Stimulated activated naive CD4-positive, alpha-beta T cell treated with Interleukin-2 at 50 U/mL for 16 hours (primary cell): ENCODE data around the gene ARF5.

ENCODE experiments used
- DNase-seq: peaks from one replicate; lab custom pipeline; 2025; lab: John Stamatoyannopoulos, UW

ARF5 gene

DNA sequence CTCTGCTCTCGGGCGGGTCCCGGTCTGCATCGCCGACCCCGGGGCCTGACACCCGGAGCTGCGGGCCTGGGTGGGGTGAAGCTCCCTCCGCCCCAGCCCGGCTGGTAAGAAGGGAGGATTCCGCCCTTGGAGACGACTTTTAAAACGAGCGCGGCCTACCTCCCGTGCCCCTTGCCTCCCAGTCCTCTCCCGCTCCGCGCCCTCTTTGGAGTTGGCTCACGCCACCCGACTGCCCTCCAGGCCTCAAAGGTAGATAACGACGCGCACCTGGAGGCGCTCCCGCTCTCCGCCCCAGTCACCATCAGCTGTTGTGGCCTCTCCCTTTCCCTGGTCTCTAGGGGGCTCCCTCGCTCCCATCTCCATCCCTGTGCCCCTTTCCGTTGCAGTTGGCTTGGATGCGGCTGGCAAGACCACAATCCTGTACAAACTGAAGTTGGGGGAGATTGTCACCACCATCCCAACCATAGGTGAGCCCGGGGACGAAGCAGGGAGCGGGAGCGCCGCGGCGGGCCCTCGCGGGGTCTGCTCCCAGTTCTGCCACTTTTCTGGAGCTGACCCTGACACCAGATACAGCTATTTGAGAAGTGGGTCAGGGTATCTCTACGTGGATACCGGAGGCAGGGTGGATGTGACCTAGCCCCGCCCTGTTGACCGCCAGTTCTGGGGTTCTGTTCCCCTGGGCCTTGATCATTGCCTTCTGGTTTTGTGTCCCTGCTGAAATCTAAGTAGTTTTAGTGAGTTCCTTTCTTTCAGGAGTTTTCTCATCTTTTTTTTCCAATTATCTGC lies 679 bp downstream of the ARF5 start:
- peak; percentile 18 for DNase-seq

DNA sequence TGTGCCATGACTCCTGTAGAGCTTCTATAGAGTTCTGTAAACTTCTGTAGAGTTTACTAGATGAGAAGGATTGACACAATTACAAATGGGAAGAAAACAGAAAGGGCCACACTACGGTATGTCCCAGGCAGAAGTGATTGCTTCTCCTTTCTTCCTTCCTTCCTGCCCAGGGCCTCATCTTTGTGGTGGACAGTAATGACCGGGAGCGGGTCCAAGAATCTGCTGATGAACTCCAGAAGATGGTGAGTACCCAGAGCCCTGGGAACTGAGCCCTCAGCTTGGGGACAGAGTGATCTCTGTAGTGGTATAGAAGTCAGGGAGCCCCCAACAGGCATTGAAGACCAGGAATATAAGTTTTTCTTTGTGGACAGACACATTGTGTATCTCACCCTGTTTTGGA lies 1.7 kb downstream of the ARF5 start:
- no peak for DNase-seq

DNA sequence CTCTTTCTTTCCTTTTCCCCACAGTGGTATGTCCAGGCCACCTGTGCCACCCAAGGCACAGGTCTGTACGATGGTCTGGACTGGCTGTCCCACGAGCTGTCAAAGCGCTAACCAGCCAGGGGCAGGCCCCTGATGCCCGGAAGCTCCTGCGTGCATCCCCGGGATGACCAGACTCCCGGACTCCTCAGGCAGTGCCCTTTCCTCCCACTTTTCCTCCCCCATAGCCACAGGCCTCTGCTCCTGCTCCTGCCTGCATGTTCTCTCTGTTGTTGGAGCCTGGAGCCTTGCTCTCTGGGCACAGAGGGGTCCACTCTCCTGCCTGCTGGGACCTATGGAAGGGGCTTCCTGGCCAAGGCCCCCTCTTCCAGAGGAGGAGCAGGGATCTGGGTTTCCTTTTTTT lies 3.0 kb downstream of the ARF5 start:
- no peak for DNase-seq

DNA sequence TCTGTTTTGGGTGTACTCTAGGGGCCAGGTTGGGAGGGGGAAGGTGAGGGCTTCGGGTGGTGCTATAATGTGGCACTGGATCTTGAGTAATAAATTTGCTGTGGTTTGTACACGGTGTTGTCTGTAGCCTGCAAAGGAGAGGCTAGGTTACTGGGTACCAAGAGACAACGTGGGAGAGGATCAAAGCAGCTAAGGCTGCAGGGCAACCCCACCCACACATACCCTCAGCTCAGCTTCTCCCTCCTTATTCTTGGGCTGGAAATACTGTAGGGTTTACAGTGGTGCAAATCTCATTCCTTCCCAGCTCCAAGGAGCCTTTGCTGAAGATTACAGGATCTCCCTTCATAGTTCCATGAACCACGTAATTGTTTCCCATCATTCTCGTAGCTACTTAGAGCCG lies 3.4 kb downstream of the ARF5 start:
- DNase-seq, result no peak

DNA sequence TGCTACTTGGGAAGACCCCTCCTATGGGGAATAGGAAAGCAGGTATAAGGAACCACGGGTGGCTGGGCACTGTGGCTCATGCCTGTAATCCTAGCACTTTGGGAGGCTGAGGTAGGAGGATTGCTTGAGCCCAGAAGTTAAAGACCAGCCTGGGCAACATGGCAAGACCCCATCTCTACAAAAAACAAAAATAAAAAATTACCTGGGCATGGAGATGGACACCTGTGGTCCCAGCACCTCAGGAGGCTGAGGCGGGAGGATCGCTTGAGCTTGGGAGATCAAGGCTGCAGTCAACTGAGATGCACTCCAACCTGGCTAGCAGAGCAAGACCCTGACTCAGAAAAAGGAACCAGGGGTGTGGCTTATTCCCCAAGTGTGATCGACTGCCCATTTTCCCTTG lies 4.3 kb downstream of the ARF5 start:
- no peak for DNase-seq

DNA sequence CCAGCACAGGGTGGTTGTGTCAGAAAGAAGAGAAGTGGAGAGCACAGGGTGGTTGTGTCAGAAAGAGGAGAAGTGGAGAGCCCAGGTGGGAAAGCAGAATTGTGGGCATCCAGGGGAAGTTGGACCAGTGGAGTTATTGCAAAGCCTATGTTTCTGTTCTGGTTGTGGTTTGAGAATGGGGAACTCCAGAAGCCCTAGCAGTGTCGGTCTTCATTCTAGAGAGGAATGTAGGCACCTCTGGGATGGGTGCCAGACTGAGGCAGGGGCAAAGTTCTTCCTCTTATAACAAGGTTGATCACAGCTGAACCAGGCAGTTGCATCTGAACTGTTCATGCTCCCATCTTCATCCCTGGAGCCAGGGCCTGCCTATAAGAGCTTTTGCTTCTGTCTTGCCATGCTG lies 6.3 kb downstream of the ARF5 start:
- DNase-seq, result no peak

DNA sequence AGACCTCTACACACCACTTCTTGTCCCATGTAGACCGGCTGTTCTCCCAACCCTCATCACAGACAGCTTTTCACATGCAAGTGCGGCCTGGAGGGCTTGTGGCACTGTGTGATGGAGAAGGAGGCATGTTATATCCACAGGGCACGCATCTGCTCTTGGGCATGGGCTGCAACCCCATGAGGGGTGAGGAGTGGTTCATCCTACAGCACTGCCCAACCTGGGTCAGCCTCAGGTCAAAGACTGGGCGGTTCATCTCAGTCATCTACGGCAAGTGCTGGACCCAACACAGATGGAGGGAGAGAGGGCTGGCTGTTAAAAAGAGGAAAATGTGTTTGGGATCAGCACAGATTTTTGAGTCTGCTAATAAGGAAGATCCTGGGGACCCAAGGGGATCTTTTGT lies 7.5 kb downstream of the ARF5 start:
- no peak for DNase-seq

DNA sequence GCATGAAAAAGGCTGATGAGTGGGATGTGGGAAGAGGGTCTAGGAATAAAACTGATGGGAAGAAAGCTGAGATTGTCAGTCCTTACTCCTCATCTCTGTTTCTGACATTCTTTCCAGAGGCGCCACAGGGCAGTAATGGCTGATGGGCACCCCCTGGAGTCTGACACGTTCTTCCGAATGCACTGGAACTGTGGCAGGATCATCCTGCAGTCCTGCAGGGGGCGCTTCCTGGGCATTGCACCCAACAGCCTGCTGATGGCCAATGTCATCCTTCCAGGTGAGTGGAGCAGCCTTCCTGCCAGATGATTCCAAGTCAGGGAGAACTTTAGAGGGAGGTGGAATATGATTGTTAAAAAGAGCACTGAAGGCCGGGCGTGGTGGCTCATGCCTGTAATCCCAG lies 10.1 kb downstream of the ARF5 start:
- no peak for DNase-seq

DNA sequence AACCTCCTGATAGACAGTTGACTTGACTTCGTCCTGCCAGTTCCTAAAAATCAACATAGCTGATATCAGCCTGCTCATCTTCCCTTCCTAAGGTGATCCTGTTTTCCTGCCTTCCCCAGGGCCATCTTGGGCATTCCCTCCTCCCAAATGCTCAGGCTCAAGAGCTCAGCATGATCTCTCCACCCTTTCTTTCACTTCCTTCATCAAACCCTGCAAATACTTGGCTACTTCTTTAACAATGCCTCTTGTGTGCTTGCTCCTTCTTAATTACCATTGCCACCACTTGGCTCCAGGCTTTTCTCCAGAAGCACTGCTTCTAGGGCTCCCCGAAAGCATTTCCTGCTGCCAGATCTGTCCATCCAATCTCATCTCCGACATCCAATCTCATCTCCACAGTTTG lies 12.7 kb downstream of the ARF5 start:
- no peak for DNase-seq

DNA sequence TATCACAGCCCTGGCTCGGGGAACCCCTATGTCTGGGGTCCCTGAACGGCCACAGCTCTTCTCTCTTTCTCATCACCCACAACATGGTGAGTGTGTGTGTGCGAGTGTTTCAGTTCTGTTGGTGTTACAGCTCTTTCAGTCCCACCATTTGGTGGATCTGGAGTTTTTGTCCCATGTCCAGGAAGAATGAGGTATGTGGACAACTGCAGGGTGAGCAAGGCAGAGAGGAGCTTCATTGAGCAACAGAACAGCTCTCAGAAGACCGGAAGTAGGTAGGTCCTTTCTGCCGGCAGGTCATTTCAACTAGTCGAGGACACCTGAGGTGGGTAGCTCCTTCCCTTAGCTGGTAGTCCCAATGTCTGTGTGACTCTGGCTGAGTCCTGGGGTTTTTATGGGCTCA lies 20.2 kb downstream of the ARF5 start:
- DNase-seq, result no peak

DNA sequence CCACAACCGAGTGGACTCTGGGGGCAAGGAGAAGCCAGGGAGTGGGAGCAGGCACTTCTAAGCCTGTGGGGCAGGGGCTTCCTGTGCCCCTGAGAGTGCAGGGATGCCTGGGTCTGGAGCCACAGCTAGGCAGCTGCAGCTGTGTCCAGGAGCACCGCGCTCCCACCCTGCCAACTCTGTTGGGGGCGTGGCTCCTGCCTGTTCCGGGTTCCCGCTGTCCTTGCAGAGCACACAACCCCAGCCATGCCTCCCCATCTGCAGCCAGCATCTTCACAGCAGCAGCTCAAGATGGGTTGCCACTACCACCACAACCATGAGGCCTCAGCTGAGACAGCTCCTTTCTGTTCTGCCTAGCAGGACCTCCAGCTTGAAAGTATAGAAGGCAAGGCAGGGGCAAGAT lies 21.1 kb downstream of the ARF5 start:
- no peak for DNase-seq

DNA sequence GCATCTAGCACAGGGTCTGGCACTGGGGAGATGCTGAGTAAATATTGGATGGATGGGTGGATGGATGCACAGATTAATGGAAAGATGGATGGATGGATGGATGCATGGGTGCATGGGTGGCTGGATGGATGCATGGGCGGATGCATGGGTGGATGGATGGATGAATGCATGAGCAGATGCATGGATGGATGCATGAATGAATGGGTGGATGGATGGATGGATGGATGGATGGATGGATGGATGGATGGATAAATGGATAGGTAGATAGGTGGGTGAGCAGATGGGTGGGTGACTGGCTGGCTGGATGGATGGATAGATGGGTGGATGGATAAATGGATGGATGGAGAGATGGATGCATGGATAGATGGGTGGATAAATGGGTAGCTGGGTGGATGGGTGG lies 24.1 kb downstream of the ARF5 start:
- no peak for DNase-seq

DNA sequence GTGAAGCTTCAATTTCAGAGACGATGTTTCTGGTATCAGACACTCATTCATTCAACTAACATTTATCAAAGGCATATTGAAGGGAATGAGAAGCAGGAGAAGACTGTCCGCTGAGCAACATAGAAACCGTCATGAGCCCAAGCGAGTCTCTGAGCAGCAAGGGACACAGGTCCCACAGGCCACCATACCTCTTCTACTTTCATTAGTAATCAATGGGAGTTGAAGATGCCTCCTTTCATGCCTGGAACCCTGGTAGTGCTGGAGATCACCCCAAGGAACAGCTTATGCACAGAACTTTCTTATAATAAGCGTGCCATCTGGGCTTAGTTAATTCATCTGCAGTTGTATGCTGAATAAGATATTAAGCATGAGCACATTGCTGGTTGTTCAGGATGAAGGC lies 28.5 kb downstream of the ARF5 start:
- no peak for DNase-seq

DNA sequence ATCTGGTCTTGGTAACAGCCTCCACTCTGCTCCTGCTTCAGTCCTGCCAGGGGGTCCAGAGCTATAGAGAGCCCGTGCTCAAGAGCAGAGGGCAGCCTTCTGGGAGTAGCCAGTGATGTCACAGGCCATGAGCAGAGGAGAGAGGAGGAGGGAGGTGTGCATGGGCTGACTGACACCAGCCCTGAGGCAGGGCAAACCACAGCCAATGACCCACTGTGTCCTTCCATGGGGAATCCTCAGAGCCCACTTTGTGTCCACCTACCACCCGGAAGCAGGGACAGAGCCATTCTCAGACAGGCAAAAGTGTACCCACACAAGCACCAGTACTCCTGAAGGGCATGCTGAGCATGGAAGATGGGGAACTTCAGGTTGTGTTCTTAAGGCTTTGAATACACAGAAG lies 29.8 kb downstream of the ARF5 start, which contains the start of gene PAX4:
PAX4 (minus strand) TSS at position 101 of the 400 bp plus-strand sequence. CDS start 2,214 bp downstream, outside the sequence.
- no peak for DNase-seq

DNA sequence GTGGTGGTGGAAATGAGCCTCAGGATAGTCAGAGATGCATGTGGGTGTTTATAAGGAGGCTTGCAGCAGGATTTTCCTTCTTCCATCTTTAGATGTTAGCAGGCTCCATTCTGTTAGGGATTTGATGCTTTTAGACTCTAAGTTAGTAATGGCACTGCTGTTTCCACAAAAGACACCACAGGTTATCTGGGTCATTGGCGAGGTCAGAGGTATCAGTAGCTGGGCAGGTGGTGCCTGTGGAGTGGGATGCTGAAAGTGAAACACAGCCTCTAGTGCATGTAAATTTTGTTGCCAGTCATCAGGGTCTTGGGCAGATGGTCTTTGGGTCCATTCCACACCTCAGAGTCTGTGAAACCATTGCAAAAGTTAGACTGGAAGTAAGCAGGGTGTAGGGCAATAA lies 30.6 kb downstream of the ARF5 start:
- no peak for DNase-seq

DNA sequence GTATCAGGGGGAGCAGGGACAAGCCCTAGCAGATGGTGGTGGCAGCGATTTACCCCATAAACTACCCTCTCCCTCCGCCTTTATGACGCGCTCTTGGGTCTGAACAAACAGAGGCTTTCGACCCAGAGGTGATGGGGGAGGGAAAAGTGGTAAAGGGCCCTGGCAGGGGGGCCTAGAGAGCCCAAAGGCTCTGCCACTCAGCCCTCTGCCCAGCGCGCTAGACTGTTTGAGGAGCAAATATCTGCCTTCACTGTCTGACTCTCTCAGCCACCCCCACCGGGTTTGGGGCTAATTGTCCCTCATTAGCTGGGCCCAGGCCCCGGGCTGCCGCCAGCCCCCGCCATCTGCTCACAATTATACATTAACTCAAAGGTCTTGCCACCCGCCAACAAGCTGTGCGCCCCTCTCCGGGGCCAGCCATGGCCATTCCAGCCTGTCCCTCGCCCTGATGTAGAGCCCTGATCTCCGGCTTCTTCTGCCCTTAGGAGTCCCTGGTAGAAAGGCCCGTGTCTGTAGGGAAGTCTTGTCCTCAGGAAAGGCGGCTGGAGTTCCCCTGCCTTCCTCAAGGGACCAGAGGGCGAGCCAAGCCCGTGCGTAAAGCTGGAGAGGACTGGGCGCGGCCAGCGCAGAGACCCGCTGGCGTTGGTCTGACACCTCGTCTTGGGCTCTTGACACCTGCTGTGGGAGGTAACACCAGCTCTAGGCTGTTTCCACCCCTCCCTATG lies 31.6 kb downstream of the ARF5 start:
- no peak for DNase-seq

DNA sequence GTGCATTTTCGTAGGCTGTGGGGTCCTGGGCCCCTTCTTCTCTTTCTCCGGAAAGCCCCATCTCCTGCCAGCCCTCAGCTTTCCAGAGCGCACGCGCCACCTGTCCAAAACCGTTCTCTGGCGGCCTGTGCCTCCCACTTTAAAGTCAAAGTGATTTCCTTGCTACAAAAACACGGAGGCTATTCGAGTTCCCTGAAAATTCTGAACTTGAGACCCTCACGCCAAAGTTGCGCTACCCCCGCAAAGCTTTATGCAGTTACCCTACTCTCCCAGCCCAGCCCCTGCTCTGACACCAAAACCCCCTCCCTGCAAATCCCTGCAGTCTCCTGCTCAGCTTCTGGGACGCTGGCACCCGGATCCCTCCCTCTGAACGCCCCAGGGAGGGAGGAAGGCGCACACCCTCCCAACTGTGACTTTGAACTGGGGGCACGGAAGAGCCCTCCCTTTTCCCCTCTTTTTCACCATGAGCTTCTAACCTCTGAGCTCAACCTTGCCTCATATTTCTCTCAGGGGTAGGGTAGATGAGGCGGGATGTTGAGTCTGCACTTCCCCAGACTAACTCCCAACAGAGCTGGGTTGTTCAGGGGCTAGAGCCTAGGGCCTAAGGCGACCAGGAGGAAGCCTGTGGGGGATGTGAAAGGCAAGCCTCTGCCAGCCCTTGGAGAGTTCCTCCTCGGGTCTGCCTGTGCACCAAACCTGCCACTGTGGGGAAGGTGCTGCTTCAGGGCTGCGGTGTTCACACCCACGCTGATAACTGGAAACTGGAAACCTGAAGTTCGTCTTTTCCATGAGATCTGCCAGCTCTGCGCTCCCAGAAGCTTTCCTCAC lies 32.4 kb downstream of the ARF5 start:
- no peak for DNase-seq

DNA sequence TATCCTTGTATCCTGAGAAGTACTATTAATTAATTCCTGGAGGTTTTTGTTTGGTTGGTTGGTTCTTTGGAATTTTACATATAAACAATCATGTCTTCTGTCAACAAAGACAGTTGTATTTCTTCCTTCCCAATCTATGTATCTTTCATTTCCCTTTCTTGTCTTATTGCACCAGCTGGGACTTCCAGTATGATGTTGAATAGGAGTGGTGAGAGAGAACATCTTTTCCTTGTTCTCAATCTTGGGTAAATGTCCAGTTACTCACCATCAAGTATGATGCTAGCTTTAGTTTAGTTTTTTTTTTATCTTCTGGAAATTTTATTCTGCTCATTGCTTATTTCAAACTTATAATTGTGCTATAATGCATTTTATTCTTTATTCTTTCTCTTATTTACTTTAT lies 37.1 kb downstream of the ARF5 start:
- DNase-seq, result no peak

DNA sequence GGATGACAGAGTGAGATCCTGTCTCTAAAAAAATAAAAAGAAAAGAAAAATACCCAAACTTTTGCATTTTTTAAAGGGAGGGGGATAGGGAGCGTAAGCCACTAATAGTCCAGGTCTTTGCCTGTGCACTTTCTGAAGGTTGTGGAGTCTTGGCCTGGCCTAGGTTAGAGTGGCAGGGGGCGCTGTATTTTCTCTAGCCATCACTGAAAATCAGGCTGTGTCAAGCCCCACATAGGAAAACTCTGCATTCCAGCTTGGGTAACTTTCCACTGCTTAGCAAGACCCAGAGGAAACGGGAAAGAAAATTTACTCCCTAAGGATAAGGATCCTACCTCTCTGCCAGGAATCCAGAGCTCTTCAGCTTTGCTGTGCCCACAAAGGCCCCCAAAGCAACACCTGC lies 40.2 kb downstream of the ARF5 start:
- DNase-seq, result no peak

DNA sequence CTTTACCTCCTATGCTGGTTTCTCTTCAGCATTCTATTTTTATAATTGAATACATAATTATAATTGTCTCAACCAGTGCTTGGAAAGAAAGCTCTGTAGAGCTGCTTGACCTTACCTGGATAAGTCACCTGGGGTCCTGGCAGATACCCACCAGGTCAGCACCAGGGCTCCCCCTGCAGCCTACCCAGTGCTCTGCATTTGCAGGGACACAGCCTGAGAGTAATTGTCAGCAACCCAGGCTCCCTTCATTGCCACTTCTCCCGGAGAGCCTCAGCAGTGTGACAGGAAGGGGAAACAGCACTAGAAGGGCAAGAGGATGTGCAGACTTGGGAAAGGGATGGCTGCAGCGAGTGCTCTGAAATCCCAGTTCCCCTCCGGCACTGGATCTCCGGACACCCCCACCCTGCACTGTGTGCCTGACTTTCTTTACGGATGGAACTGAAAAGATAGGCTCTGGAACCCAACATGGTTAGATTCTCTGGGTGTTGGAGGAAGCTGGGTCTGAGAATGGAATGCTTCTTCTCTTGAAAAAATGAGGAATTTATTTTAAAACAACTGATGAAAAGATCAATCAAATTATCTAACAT lies 41.1 kb downstream of the ARF5 start:
- DNase-seq, result no peak

DNA sequence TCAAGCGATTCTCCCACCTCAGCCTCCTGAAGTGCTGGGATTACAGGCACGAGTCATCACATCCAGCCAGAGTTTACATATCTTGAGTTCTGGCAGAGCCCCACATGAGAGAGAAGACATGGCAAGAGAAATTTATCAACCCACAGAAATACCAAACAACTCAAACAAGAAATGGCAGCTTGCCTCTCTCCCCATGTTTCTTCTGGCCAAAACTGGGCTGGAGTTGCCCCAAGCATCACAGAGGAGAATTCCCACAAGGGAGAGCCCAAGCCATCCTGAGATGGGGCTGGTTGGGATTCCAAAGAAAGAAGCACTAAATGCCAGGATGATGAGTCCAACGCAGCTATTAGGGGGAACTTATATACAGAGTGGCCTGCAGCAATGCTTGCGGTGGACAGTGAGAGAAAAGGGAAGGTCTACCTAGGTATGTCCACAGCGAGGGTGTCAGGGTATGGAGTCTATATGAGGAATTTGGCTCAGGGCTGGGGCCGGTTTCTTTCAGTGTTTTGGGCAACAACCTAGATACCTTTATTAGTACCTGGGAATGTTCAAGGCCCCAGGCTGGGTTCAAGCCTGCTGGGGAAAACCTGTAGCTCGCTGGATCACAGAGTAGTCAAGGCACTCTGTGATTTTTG lies 44.2 kb downstream of the ARF5 start:
- no peak for DNase-seq
